ENCODE data around the gene SMIM21. TPM values are rescaled to one million over a fixed set of nuclear protein-coding genes. Genes with fewer than 3 reads are reported as not detected.

SMIM21 gene
- total RNA-seq, 1 donor from 2014 or later, result not detected

- Histone ChIP-seq H3K4me3 (no peak overlapping the region), H3K4me1 (no peaks in the 10 kb centered on the region), H3K9me3 (replicated peaks) (no peaks in the 10 kb centered on the region), H3K27me3 (ENCODE audit: low read depth) (peaks cover 10% of the 10 kb centered on the region), H3K36me3 (no peaks in the 10 kb centered on the region), H3K27ac (replicated peaks) (no peak overlapping the region)
- intact Hi-C loops (cut with micrococcal nuclease), result no loop called here
- DNase-seq, result no peak
- TF ChIP-seq CTCF (IDR thresholded peaks at IDR 0.05; ENCODE audit: borderline replicate concordance), result no peak
Measured at GRCh38 chr18:75400366-75400765, 27.1 kb downstream of the SMIM21 start.

GRCh38 chr18:75395137-75395536 lies 32.4 kb downstream of the SMIM21 start:
- Histone ChIP-seq H3K36me3 (no peaks in the 10 kb centered on the region), H3K4me1 (peaks cover 12% of the 10 kb centered on the region), H3K9me3 (replicated peaks) (no peaks in the 10 kb centered on the region), H3K27ac (replicated peaks) (no peak overlapping the region), H3K27me3 (ENCODE audit: low read depth) (peaks cover 10% of the 10 kb centered on the region), H3K4me3 (no peak overlapping the region)
- no peak for DNase-seq
- TF ChIP-seq CTCF (IDR thresholded peaks at IDR 0.05; ENCODE audit: borderline replicate concordance), result no peak
- intact Hi-C loops (cut with micrococcal nuclease), result no loop called here

GRCh38 chr18:75393721-75394120 lies 33.8 kb downstream of the SMIM21 start:
- H3K27me3 ChIP-seq (ENCODE audit: low read depth), result no peaks in the 10 kb centered on the region
- H3K4me3 ChIP-seq, result no peak overlapping the region
- peaks cover 12% of the 10 kb centered on the region for H3K4me1 ChIP-seq
- no peak for TF ChIP-seq CTCF (IDR thresholded peaks at IDR 0.05; ENCODE audit: borderline replicate concordance)
- intact Hi-C loops (cut with micrococcal nuclease), result no loop called here
- DNase-seq, result no peak
- H3K27ac ChIP-seq (replicated peaks), result no peak overlapping the region
- H3K36me3 ChIP-seq, result no peaks in the 10 kb centered on the region
- no peaks in the 10 kb centered on the region for H3K9me3 ChIP-seq (replicated peaks)

GRCh38 chr18:75392226-75392578 lies 35.3 kb downstream of the SMIM21 start:
- intact Hi-C loops (cut with micrococcal nuclease), result no loop called here
- TF ChIP-seq CTCF (IDR thresholded peaks at IDR 0.05; ENCODE audit: borderline replicate concordance), result no peak
- Histone ChIP-seq H3K4me1 (peaks cover 12% of the 10 kb centered on the region), H3K27ac (replicated peaks) (no peak overlapping the region), H3K27me3 (ENCODE audit: low read depth) (no peaks in the 10 kb centered on the region), H3K36me3 (no peaks in the 10 kb centered on the region), H3K4me3 (no peak overlapping the region), H3K9me3 (replicated peaks) (no peaks in the 10 kb centered on the region)
- DNase-seq, result no peak

- H3K36me3 ChIP-seq, result no peaks in the 10 kb centered on the region
- peaks cover 12% of the 10 kb centered on the region for H3K4me1 ChIP-seq
- H3K4me3 ChIP-seq, result peak overlapping the region; percentile 21
- peaks cover 4% of the 10 kb centered on the region for H3K27me3 ChIP-seq (ENCODE audit: low read depth)
- no peaks in the 10 kb centered on the region for H3K9me3 ChIP-seq (replicated peaks)
- no peak overlapping the region for H3K27ac ChIP-seq (replicated peaks)
- no peak for DNase-seq
- no peak for TF ChIP-seq CTCF (IDR thresholded peaks at IDR 0.05; ENCODE audit: borderline replicate concordance)
- intact Hi-C loops (cut with micrococcal nuclease), result no loop called here
Measured at GRCh38 chr18:75391279-75392225, 36.0 kb downstream of the SMIM21 start.
